ENCODE data around the gene LEFTY1. TPM values are rescaled to one million over a fixed set of nuclear protein-coding genes. Genes with fewer than 3 reads are reported as not detected.

The LEFTY1 gene
- total RNA-seq, 6 donors from 2014 or later, result 0.47 to 0.69 TPM; not detected in 4

GRCh38 chr1:225880636-225881035 is 8.3 kb downstream of the LEFTY1 start:
- Histone ChIP-seq H3K4me1 (peaks cover 48 to 67% (median 54%) of the 10 kb centered on the region in 4 donors), H3K27ac (peak overlapping the region; percentile 89 to 94 (median 91)), H3K4me3 (peak overlapping the region in 3 of 4 donors; percentile 59 to 92 (median 73)), H3K27me3 (no peaks in the 10 kb centered on the region), H3K36me3 (peaks cover 0 to 20% (median 9%) of the 10 kb centered on the region in 4 donors), H3K9me3 (no peaks in the 10 kb centered on the region)
- DNase-seq, result peak in 1 of 2 donors; percentile 47
- ATAC-seq (ENCODE audit: low FRiP score in 2 of 2), result no peak
- WGBS, 2 donors, result 27 to 49% methylated on average over 5 of the region's 5 CpGs
- TF ChIP-seq EP300 (IDR thresholded peaks at IDR 0.05), result no peak
- no peak for TF ChIP-seq POLR2AphosphoS5 (IDR thresholded peaks at IDR 0.05)
- no peak for TF ChIP-seq CTCF (IDR thresholded peaks at IDR 0.05)
- no peak for TF ChIP-seq POLR2A (IDR thresholded peaks at IDR 0.05)

GRCh38 chr1:225880222-225880588 is 8.7 kb downstream of the LEFTY1 start:
- H3K27me3 ChIP-seq, result no peaks in the 10 kb centered on the region
- no peak for TF ChIP-seq POLR2AphosphoS5 (IDR thresholded peaks at IDR 0.05)
- no peak for TF ChIP-seq CTCF (IDR thresholded peaks at IDR 0.05)
- TF ChIP-seq POLR2A (IDR thresholded peaks at IDR 0.05), result no peak
- TF ChIP-seq EP300 (IDR thresholded peaks at IDR 0.05), result no peak
- H3K36me3 ChIP-seq, result peaks cover 0 to 24% (median 11%) of the 10 kb centered on the region in 4 donors
- ATAC-seq (ENCODE audit: low FRiP score in 2 of 2), result no peak
- peak overlapping the region in 1 of 4 donors; percentile 92 for H3K4me3 ChIP-seq
- 57% methylated on average over 2 of the region's 2 CpGs; no CpG with 5 or more reads in 1 of the 2 donors for WGBS, 2 donors
- peaks cover 50 to 71% (median 55%) of the 10 kb centered on the region in 4 donors for H3K4me1 ChIP-seq
- no peak for DNase-seq
- H3K9me3 ChIP-seq, result no peaks in the 10 kb centered on the region
- H3K27ac ChIP-seq, result peak overlapping the region; percentile 55 to 94 (median 90)

- peaks cover 0 to 30% (median 13%) of the 10 kb centered on the region in 4 donors for H3K36me3 ChIP-seq
- no peak for ATAC-seq (ENCODE audit: low FRiP score in 2 of 2)
- H3K4me1 ChIP-seq, result peaks cover 50 to 77% (median 58%) of the 10 kb centered on the region in 4 donors
- peak overlapping the region; percentile 55 to 94 (median 90) for H3K27ac ChIP-seq
- H3K27me3 ChIP-seq, result no peaks in the 10 kb centered on the region
- H3K9me3 ChIP-seq, result no peaks in the 10 kb centered on the region
- no peak for DNase-seq
- 56 to 70% methylated on average over 6 to 8 of the region's 8 CpGs for WGBS, 2 donors
- TF ChIP-seq POLR2A (IDR thresholded peaks at IDR 0.05) (no peak), CTCF (IDR thresholded peaks at IDR 0.05) (no peak), POLR2AphosphoS5 (IDR thresholded peaks at IDR 0.05) (no peak), EP300 (IDR thresholded peaks at IDR 0.05) (no peak)
- H3K4me3 ChIP-seq, result peak overlapping the region in 1 of 4 donors; percentile 92
These were observed 9.3 kb downstream of the LEFTY1 start for GRCh38 chr1:225879521-225880221.

- Histone ChIP-seq H3K4me1 (peaks cover 48 to 80% (median 55%) of the 10 kb centered on the region in 4 donors), H3K9me3 (no peaks in the 10 kb centered on the region), H3K27me3 (no peaks in the 10 kb centered on the region), H3K27ac (peak overlapping the region; percentile 55 to 94 (median 85)), H3K4me3 (no peak overlapping the region), H3K36me3 (peaks cover 13 to 43% (median 25%) of the 10 kb centered on the region in 4 donors)
- ATAC-seq (ENCODE audit: low FRiP score in 2 of 2) (no peak), DNase-seq (no peak)
- no peak for TF ChIP-seq POLR2AphosphoS5 (IDR thresholded peaks at IDR 0.05)
- TF ChIP-seq CTCF (IDR thresholded peaks at IDR 0.05), result no peak
- TF ChIP-seq EP300 (IDR thresholded peaks at IDR 0.05), result no peak
- TF ChIP-seq POLR2A (IDR thresholded peaks at IDR 0.05), result no peak
- WGBS, 2 donors, result 67 to 78% methylated on average over 4 of the region's 4 CpGs
These were observed 10.7 kb downstream of the LEFTY1 start for GRCh38 chr1:225878282-225878681.

Measured in upper lobe of left lung (tissue), 6 donors.